ENCODE results near the gene NEXN.

Gene NEXN

DNA sequence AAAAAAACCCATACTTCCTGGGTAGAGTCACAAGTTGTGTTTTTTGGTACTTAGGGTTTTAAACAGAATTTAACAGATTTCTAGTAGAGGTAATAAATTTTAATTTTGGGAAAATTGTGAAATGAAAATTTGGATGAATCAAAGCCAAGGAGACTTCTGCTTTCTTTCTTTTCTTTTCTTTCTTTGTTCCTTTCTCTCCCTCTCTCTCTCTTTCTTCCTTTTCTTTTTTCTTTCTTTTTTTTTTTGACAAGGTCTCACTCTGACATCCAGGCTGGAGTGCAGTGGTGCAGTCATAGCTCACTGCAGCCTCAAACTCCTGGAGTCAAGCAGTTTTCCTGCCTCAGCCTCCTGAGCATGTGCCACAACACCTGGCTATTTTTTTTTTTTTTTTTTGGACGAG is 46.9 kb upstream of the NEXN start (continued):
- TF ChIP-seq, protein P1, sequence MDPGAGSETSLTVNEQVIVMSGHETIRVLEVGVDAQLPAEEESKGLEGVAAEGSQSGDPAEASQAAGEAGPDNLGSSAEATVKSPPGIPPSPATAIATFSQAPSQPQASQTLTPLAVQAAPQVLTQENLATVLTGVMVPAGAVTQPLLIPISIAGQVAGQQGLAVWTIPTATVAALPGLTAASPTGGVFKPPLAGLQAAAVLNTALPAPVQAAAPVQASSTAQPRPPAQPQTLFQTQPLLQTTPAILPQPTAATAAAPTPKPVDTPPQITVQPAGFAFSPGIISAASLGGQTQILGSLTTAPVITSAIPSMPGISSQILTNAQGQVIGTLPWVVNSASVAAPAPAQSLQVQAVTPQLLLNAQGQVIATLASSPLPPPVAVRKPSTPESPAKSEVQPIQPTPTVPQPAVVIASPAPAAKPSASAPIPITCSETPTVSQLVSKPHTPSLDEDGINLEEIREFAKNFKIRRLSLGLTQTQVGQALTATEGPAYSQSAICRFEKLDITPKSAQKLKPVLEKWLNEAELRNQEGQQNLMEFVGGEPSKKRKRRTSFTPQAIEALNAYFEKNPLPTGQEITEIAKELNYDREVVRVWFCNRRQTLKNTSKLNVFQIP (CRISPR knock-in tag; IDR thresholded peaks at IDR 0.05; ENCODE audit: borderline replicate concordance, low read depth) = no peak

DNA sequence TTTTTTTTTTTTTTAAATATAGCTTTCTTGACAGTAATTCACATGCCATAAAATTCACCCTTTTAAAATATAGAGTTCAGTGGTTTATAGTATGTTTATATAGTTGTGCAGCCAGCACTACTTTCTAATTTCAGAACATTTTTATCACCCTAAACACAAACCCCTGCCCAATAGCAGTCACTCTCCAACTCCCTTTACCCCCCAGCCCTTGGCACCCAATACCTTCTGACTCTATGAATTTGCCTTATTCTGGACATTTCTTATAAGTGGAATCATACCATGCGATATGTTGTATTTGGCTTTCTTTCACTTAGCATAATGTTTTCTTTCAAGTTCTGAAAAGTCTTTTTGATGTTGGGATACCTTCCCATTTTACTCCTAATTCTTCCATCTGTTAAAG is 42.5 kb upstream of the NEXN start:
- no peak for ATAC-seq
- TF ChIP-seq ZC3H10 (CRISPR knock-in tag; IDR thresholded peaks at IDR 0.05) = no peak
- TF ChIP-seq ZNF70 (CRISPR knock-in tag; IDR thresholded peaks at IDR 0.05) = no peak
- TF ChIP-seq ZFP30 (CRISPR knock-in tag; IDR thresholded peaks at IDR 0.05) = no peak
- TF ChIP-seq TCF4 (CRISPR knock-in tag; IDR thresholded peaks at IDR 0.05; ENCODE audit: borderline replicate concordance) = no peak
- TF ChIP-seq, protein P2, sequence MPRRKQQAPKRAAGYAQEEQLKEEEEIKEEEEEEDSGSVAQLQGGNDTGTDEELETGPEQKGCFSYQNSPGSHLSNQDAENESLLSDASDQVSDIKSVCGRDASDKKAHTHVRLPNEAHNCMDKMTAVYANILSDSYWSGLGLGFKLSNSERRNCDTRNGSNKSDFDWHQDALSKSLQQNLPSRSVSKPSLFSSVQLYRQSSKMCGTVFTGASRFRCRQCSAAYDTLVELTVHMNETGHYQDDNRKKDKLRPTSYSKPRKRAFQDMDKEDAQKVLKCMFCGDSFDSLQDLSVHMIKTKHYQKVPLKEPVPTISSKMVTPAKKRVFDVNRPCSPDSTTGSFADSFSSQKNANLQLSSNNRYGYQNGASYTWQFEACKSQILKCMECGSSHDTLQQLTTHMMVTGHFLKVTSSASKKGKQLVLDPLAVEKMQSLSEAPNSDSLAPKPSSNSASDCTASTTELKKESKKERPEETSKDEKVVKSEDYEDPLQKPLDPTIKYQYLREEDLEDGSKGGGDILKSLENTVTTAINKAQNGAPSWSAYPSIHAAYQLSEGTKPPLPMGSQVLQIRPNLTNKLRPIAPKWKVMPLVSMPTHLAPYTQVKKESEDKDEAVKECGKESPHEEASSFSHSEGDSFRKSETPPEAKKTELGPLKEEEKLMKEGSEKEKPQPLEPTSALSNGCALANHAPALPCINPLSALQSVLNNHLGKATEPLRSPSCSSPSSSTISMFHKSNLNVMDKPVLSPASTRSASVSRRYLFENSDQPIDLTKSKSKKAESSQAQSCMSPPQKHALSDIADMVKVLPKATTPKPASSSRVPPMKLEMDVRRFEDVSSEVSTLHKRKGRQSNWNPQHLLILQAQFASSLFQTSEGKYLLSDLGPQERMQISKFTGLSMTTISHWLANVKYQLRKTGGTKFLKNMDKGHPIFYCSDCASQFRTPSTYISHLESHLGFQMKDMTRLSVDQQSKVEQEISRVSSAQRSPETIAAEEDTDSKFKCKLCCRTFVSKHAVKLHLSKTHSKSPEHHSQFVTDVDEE (CRISPR knock-in tag; IDR thresholded peaks at IDR 0.05) = no peak
- TF ChIP-seq, protein P3, sequence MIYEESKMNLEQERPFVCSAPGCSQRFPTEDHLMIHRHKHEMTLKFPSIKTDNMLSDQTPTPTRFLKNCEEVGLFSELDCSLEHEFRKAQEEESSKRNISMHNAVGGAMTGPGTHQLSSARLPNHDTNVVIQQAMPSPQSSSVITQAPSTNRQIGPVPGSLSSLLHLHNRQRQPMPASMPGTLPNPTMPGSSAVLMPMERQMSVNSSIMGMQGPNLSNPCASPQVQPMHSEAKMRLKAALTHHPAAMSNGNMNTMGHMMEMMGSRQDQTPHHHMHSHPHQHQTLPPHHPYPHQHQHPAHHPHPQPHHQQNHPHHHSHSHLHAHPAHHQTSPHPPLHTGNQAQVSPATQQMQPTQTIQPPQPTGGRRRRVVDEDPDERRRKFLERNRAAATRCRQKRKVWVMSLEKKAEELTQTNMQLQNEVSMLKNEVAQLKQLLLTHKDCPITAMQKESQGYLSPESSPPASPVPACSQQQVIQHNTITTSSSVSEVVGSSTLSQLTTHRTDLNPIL (CRISPR knock-in tag; IDR thresholded peaks at IDR 0.05; ENCODE audit: low read depth) = no peak
- TF ChIP-seq RARB (CRISPR knock-in tag; IDR thresholded peaks at IDR 0.05) = no peak
- no peak for TF ChIP-seq OSR1 (CRISPR knock-in tag; IDR thresholded peaks at IDR 0.05)
- no peak for TF ChIP-seq TOX (CRISPR knock-in tag; IDR thresholded peaks at IDR 0.05; ENCODE audit: borderline replicate concordance)
- TF ChIP-seq BACH2 (CRISPR knock-in tag; IDR thresholded peaks at IDR 0.05; ENCODE audit: borderline replicate concordance) = no peak

DNA sequence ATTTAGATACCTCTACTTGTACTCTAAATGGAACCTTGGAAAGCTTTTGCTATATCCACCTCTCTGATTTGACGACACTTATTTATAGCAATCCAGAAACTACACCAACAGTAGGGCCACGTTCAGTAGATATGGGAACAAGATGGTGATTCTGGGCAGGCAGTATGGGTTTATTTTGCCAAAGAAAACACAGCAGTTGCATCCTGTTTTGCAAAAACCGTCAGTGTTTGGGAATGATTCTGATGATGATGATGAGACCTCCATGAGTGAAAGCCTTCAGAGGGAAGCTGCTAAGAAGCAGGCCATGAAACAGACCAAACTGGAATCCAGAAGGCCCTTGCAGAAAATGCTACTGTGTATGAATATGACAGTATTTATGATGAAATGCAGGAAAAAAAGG is 41.5 kb upstream of the NEXN start:
- no peak for ATAC-seq
- no peak for TF ChIP-seq GLIS3 (CRISPR knock-in tag; IDR thresholded peaks at IDR 0.05)
- no peak for TF ChIP-seq RARB (CRISPR knock-in tag; IDR thresholded peaks at IDR 0.05)
- TF ChIP-seq, protein P3 (CRISPR knock-in tag; IDR thresholded peaks at IDR 0.05; ENCODE audit: low read depth) = no peak
- TF ChIP-seq ISL1 (CRISPR knock-in tag; IDR thresholded peaks at IDR 0.05) = no peak
- no peak for TF ChIP-seq CSDC2 (CRISPR knock-in tag; IDR thresholded peaks at IDR 0.05)
- no peak for TF ChIP-seq ZFP3 (CRISPR knock-in tag; IDR thresholded peaks at IDR 0.05)
- TF ChIP-seq PPARA (CRISPR knock-in tag; IDR thresholded peaks at IDR 0.05; ENCODE audit: borderline replicate concordance) = no peak
- TF ChIP-seq, protein P2 (CRISPR knock-in tag; IDR thresholded peaks at IDR 0.05) = no peak

DNA sequence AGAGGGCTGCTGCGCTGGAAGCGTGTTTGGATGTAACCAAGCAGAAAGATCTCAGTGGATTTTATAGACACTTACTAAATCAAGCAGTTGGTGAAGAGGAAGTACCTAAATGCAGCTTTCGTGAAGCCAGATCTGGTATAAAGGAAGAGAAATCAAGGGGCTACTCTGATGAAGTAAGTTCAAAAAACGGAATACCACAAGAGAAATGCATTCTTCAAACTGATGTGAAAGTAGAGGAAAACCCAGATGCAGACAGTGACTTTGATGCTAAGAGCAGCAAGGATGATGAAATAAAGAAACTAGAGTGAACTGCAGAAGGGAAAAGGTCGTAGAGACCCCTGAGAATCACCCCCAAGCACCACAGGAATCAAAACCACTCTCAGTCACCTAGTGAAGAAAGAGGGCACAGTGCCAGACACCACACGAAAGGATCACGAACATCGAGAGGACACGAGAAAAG is 40.8 kb upstream of the NEXN start:
- TF ChIP-seq, protein P2 (CRISPR knock-in tag; IDR thresholded peaks at IDR 0.05) = no peak
- TF ChIP-seq ISL1 (CRISPR knock-in tag; IDR thresholded peaks at IDR 0.05) = no peak
- TF ChIP-seq, protein P4, sequence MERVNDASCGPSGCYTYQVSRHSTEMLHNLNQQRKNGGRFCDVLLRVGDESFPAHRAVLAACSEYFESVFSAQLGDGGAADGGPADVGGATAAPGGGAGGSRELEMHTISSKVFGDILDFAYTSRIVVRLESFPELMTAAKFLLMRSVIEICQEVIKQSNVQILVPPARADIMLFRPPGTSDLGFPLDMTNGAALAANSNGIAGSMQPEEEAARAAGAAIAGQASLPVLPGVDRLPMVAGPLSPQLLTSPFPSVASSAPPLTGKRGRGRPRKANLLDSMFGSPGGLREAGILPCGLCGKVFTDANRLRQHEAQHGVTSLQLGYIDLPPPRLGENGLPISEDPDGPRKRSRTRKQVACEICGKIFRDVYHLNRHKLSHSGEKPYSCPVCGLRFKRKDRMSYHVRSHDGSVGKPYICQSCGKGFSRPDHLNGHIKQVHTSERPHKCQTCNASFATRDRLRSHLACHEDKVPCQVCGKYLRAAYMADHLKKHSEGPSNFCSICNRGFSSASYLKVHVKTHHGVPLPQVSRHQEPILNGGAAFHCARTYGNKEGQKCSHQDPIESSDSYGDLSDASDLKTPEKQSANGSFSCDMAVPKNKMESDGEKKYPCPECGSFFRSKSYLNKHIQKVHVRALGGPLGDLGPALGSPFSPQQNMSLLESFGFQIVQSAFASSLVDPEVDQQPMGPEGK (CRISPR knock-in tag; IDR thresholded peaks at IDR 0.05; ENCODE audit: borderline replicate concordance) = no peak
- TF ChIP-seq, protein P3 (CRISPR knock-in tag; IDR thresholded peaks at IDR 0.05; ENCODE audit: low read depth) = no peak
- no peak for TF ChIP-seq TCF4 (CRISPR knock-in tag; IDR thresholded peaks at IDR 0.05; ENCODE audit: borderline replicate concordance)
- TF ChIP-seq SNAI2 (CRISPR knock-in tag; IDR thresholded peaks at IDR 0.05) = no peak
- TF ChIP-seq ESRRG (CRISPR knock-in tag; IDR thresholded peaks at IDR 0.05) = no peak
- no peak for TF ChIP-seq TOX (CRISPR knock-in tag; IDR thresholded peaks at IDR 0.05; ENCODE audit: borderline replicate concordance)
- TF ChIP-seq ZC3H10 (CRISPR knock-in tag; IDR thresholded peaks at IDR 0.05) = no peak
- no peak for TF ChIP-seq OSR1 (CRISPR knock-in tag; IDR thresholded peaks at IDR 0.05)
- no peak for TF ChIP-seq GLIS3 (CRISPR knock-in tag; IDR thresholded peaks at IDR 0.05)
- no peak for TF ChIP-seq CSDC2 (CRISPR knock-in tag; IDR thresholded peaks at IDR 0.05)
- no peak for ATAC-seq

Measured in SK-N-SH treated with all-trans-retinoic acid at 6 μM for 48 hours (cell line).